SK-N-SH treated with all-trans-retinoic acid at 6 μM for 48 hours (cell line): ENCODE measurements around the gene RFPL2.

Experiments used
- ATAC-seq: fragments of 200-7000 bp; cut with Tn5 transposase; 3 replicates; pipeline ENCODE4 v1.9.1; 2020; ENCODE audit warnings: mild to moderate bottlenecking, moderate library complexity
- ARNTL ChIP-seq: fragments of 450-650 bp; formaldehyde crosslinking; IDR thresholded peaks from 2 replicates; pipeline ENCODE4 v1.5.0; 2020; ENCODE audit warnings: low read depth, mild to moderate bottlenecking, moderate library complexity, borderline replicate concordance
- BACH2 ChIP-seq: fragments of 250-450 bp; sonication (Bioruptor Pico); IDR thresholded peaks from 2 replicates; pipeline ENCODE4 v1.9.0; 2021; ENCODE audit warnings: mild to moderate bottlenecking, borderline replicate concordance
- CREB5 ChIP-seq: fragments of 250-450 bp; sonication (Bioruptor Pico); IDR thresholded peaks from 2 replicates; pipeline ENCODE4 v1.5.1; 2020; ENCODE audit warnings: low read depth, mild to moderate bottlenecking, moderate library complexity
- ESRRG ChIP-seq: fragments of 250-450 bp; sonication (Bioruptor Pico); IDR thresholded peaks from 2 replicates; pipeline ENCODE4 v1.6.1; 2021; ENCODE audit warnings: mild to moderate bottlenecking
- GLIS3 ChIP-seq: fragments of 250-450 bp; sonication (Bioruptor Pico); IDR thresholded peaks from 2 replicates; pipeline ENCODE4 v1.5.0; 2020; ENCODE audit warnings: mild to moderate bottlenecking, moderate library complexity
- ISL1 ChIP-seq: fragments of 250-450 bp; sonication (Bioruptor Pico); IDR thresholded peaks from 2 replicates; pipeline ENCODE4 v2.1.2; 2022; ENCODE audit warnings: mild to moderate bottlenecking, moderate library complexity
- OSR1 ChIP-seq: fragments of 250-450 bp; sonication (Bioruptor Pico); IDR thresholded peaks from 2 replicates; pipeline ENCODE4 v1.8.0; 2022; ENCODE audit warnings: moderate library complexity, mild to moderate bottlenecking, inconsistent platforms
- PATZ1 ChIP-seq: fragments of 250-450 bp; sonication (Bioruptor Pico); IDR thresholded peaks from 2 replicates; pipeline ENCODE4 v1.8.0; 2020; ENCODE audit warnings: mild to moderate bottlenecking, moderate library complexity, borderline replicate concordance
- POU6F1 ChIP-seq: fragments of 250-450 bp; sonication (Bioruptor Pico); IDR thresholded peaks from 2 replicates; pipeline ENCODE4 v1.8.0; 2021; ENCODE audit warnings: low read depth, mild to moderate bottlenecking, moderate library complexity, borderline replicate concordance
- PPARA ChIP-seq: fragments of 250-450 bp; sonication (Bioruptor Pico); IDR thresholded peaks from 2 replicates; pipeline ENCODE4 v1.5.0; 2020; ENCODE audit warnings: mild to moderate bottlenecking, borderline replicate concordance
- RARB ChIP-seq: fragments of 250-450 bp; sonication (Bioruptor Pico); IDR thresholded peaks from 2 replicates; pipeline ENCODE4 v1.8.0; 2021; ENCODE audit warnings: mild to moderate bottlenecking, moderate library complexity
- SNAI2 ChIP-seq: fragments of 250-450 bp; sonication (Bioruptor Pico); IDR thresholded peaks from 2 replicates; pipeline ENCODE4 v1.5.0; 2020; ENCODE audit warnings: mild to moderate bottlenecking, moderate library complexity
- TCF4 ChIP-seq: fragments of 250-450 bp; sonication (Bioruptor Pico); IDR thresholded peaks from 2 replicates; pipeline ENCODE4 v1.8.0; 2021; ENCODE audit warnings: mild to moderate bottlenecking, moderate library complexity, borderline replicate concordance
- TOX ChIP-seq: fragments of 250-450 bp; sonication (Bioruptor Pico); IDR thresholded peaks from 2 replicates; pipeline ENCODE4 v1.8.0; 2021; ENCODE audit warnings: mild to moderate bottlenecking, moderate library complexity, borderline replicate concordance
- TSHZ2 ChIP-seq: fragments of 250-450 bp; sonication (Bioruptor Pico); IDR thresholded peaks from 2 replicates; pipeline ENCODE4 v1.5.0; 2020; ENCODE audit warnings: mild to moderate bottlenecking, moderate library complexity
- ZC3H10 ChIP-seq: fragments of 250-450 bp; sonication (Bioruptor Pico); IDR thresholded peaks from 2 replicates; pipeline ENCODE4 v1.5.1; 2021; ENCODE audit warnings: mild to moderate bottlenecking, moderate library complexity
- ZFP3 ChIP-seq: fragments of 250-450 bp; sonication (Bioruptor Pico); IDR thresholded peaks from 2 replicates; pipeline ENCODE4 v1.5.0; 2020; ENCODE audit warnings: mild to moderate bottlenecking, moderate library complexity
- ZFP30 ChIP-seq: fragments of 450-650 bp; formaldehyde crosslinking; IDR thresholded peaks from 2 replicates; pipeline ENCODE4 v1.5.0; 2022; ENCODE audit warnings: mild to moderate bottlenecking, moderate library complexity
- ZNF565 ChIP-seq: fragments of 450-650 bp; formaldehyde crosslinking; conservative IDR thresholded peaks from 2 replicates; pipeline ENCODE4 v1.5.0; 2020; ENCODE audit warnings: low read depth, mild to moderate bottlenecking, moderate library complexity
- ZNF70 ChIP-seq: fragments of 450-650 bp; formaldehyde crosslinking; IDR thresholded peaks from 2 replicates; pipeline ENCODE4 v1.5.0; 2020; ENCODE audit warnings: mild to moderate bottlenecking, moderate library complexity
- ZNF8 ChIP-seq: fragments of 450-650 bp; formaldehyde crosslinking; IDR thresholded peaks from 2 replicates; pipeline ENCODE4 v1.5.0; 2020; ENCODE audit warnings: mild to moderate bottlenecking, moderate library complexity
- TF ChIP-seq, protein P1 (sequence below): fragments of 250-450 bp; sonication (Bioruptor Pico); IDR thresholded peaks from 2 replicates; pipeline ENCODE4 v1.5.1; 2021; ENCODE audit warnings: mild to moderate bottlenecking, moderate library complexity

RFPL2 gene

DNA sequence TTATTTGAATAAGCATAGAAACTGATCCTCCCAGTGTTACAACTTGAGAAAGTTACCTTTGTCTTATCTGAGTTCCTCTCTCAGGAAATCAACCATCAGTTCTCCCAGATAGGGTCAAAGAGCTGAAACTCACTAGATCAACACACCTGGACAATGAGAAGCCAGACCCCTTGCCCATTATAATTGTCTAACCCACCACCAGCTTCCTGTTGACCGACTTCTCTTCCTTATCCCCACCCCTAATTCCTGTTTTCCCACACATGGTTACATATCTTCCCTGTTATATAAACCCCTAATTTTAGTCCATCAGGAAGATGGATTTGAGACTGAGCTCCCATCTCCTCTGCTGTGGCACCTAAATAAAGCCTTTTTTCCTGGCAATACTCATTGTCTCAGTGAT is 43.4 kb upstream of the RFPL2 start:
- no peak for ATAC-seq
- no peak for TF ChIP-seq CREB5
- TF ChIP-seq PPARA (CRISPR knock-in tag): no peak
- TF ChIP-seq SNAI2 (CRISPR knock-in tag): no peak
- TF ChIP-seq GLIS3 (CRISPR knock-in tag): no peak
- TF ChIP-seq, protein P1, sequence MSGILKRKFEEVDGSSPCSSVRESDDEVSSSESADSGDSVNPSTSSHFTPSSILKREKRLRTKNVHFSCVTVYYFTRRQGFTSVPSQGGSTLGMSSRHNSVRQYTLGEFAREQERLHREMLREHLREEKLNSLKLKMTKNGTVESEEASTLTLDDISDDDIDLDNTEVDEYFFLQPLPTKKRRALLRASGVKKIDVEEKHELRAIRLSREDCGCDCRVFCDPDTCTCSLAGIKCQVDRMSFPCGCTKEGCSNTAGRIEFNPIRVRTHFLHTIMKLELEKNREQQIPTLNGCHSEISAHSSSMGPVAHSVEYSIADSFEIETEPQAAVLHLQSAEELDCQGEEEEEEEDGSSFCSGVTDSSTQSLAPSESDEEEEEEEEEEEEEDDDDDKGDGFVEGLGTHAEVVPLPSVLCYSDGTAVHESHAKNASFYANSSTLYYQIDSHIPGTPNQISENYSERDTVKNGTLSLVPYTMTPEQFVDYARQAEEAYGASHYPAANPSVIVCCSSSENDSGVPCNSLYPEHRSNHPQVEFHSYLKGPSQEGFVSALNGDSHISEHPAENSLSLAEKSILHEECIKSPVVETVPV: no peak
- no peak for TF ChIP-seq ARNTL
- TF ChIP-seq ZFP30: no peak

GRCh38 chr22:32246166-32246565 is 41.3 kb upstream of the RFPL2 start:
- no peak for ATAC-seq
- TF ChIP-seq ZNF70 (CRISPR knock-in tag): no peak
- no peak for TF ChIP-seq CREB5
- no peak for TF ChIP-seq GLIS3 (CRISPR knock-in tag)
- TF ChIP-seq ISL1: no peak

DNA sequence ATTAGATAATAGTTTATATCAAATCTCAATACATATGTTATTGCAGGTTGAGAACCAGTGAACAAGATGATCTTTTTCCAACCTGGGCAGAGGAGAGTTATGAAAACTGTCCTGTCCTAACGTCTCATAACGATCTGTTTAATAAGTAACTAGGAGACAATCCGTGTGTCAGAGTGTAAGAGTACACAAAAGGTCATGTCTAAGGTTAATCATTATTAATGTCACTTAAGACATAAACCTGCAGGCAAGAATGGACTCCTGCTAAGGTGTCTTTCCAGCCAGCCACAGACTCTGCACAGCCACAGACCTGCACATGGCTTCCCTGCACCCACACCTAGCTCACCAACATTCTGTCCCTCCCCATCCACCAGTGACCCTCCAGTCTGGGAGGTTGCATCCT is 40.2 kb upstream of the RFPL2 start:
- no peak for ATAC-seq
- no peak for TF ChIP-seq ZNF70 (CRISPR knock-in tag)
- no peak for TF ChIP-seq ZNF8
- no peak for TF ChIP-seq TOX (CRISPR knock-in tag)
- TF ChIP-seq ZFP30: no peak
- no peak for TF ChIP-seq BACH2 (CRISPR knock-in tag)
- TF ChIP-seq, protein P1: no peak
- TF ChIP-seq SNAI2 (CRISPR knock-in tag): no peak
- TF ChIP-seq TCF4 (CRISPR knock-in tag): no peak
- no peak for TF ChIP-seq OSR1 (CRISPR knock-in tag)
- TF ChIP-seq ARNTL: no peak

- ATAC-seq: no peak
- TF ChIP-seq ZNF70 (CRISPR knock-in tag) (no peak), ZNF565 (CRISPR knock-in tag) (no peak), TSHZ2 (CRISPR knock-in tag) (no peak), RARB (CRISPR knock-in tag) (no peak), CREB5 (no peak), PATZ1 (CRISPR knock-in tag) (no peak), ZC3H10 (no peak), POU6F1 (no peak), ESRRG (no peak), GLIS3 (CRISPR knock-in tag) (no peak), ZFP30 (no peak), PPARA (CRISPR knock-in tag) (no peak), SNAI2 (CRISPR knock-in tag) (no peak), ZFP3 (CRISPR knock-in tag) (no peak), ISL1 (no peak), ARNTL (no peak)
Observed at GRCh38 chr22:32244547-32244946, 39.7 kb upstream of the RFPL2 start.
